ENCODE data around the gene PCDHGB4. TPM values are rescaled to one million over a fixed set of nuclear protein-coding genes. Genes with fewer than 3 reads are reported as not detected.
"Not testable (repeated sequence)": the region's sequence is repeated elsewhere in the genome, so short reads cannot be mapped to it uniquely, and the experiment has no call there.

The PCDHGB4 gene
- 1.7 TPM for polyA plus RNA-seq (ENCODE audit: insufficient read length)

GRCh38 chr5:141387557-141388311, at the start of gene PCDHGB4:
TSS of gene PCDHGB4 (plus strand) at chr5:141387698. CDS start at chr5:141387885, 187 bp downstream.
- not testable (repeated sequence) for DNase-seq (ENCODE audit: low read depth)

GRCh38 chr5:141338538-141339306, 48.8 kb upstream of the PCDHGB4 start, which contains the start of gene PCDHGA2:
TSS of gene PCDHGA2 (plus strand) at chr5:141338760.
- no peak for DNase-seq (ENCODE audit: low read depth)

- not testable (repeated sequence) for DNase-seq (ENCODE audit: low read depth)
Observed at GRCh38 chr5:141340781-141341354, 46.6 kb upstream of the PCDHGB4 start.

GRCh38 chr5:141342773-141343172, 44.7 kb upstream of the PCDHGB4 start:
- DNase-seq (ENCODE audit: low read depth), result no peak

GRCh38 chr5:141343242-141343952, 44.1 kb upstream of the PCDHGB4 start, which contains the start of gene PCDHGA3:
TSS of gene PCDHGA3 (plus strand) at chr5:141343829. CDS start at chr5:141344034, 205 bp downstream.
- no peak for DNase-seq (ENCODE audit: low read depth)

GRCh38 chr5:141343953-141344463, 43.5 kb upstream of the PCDHGB4 start:
- no peak for DNase-seq (ENCODE audit: low read depth)

GRCh38 chr5:141345327-141345726, 42.2 kb upstream of the PCDHGB4 start:
- DNase-seq (ENCODE audit: low read depth), result no peak

GRCh38 chr5:141346017-141346416, 41.5 kb upstream of the PCDHGB4 start:
- not testable (repeated sequence) for DNase-seq (ENCODE audit: low read depth)

GRCh38 chr5:141349917-141350619, 37.4 kb upstream of the PCDHGB4 start, which contains the start of gene PCDHGB1:
TSS of gene PCDHGB1 (plus strand) at chr5:141350099. CDS start at chr5:141350261, 162 bp downstream.
- no peak for DNase-seq (ENCODE audit: low read depth)

- no peak for DNase-seq (ENCODE audit: low read depth)
Observed at GRCh38 chr5:141351591-141351990, 35.9 kb upstream of the PCDHGB4 start.

GRCh38 chr5:141354900-141355469, 32.5 kb upstream of the PCDHGB4 start, which contains the start of gene PCDHGA4:
TSS of gene PCDHGA4 (plus strand) at chr5:141355021. CDS start at chr5:141355108, 87 bp downstream.
- DNase-seq (ENCODE audit: low read depth), result no peak

- no peak for DNase-seq (ENCODE audit: low read depth)
Observed at GRCh38 chr5:141355641-141356040, 31.9 kb upstream of the PCDHGB4 start.

GRCh38 chr5:141356133-141356532, 31.4 kb upstream of the PCDHGB4 start:
- DNase-seq (ENCODE audit: low read depth), result no peak

- DNase-seq (ENCODE audit: low read depth), result no peak
Observed at GRCh38 chr5:141356950-141357349, 30.5 kb upstream of the PCDHGB4 start.

GRCh38 chr5:141359790-141360426, 27.6 kb upstream of the PCDHGB4 start, which contains the start of gene PCDHGB2:
TSS of gene PCDHGB2 (plus strand) at chr5:141359994. CDS start at chr5:141360136, 142 bp downstream.
- no peak for DNase-seq (ENCODE audit: low read depth)

- DNase-seq (ENCODE audit: low read depth), result no peak
Observed at GRCh38 chr5:141360685-141361084, 26.8 kb upstream of the PCDHGB4 start.

- DNase-seq (ENCODE audit: low read depth), result no peak
Observed at GRCh38 chr5:141362719-141363118, 24.8 kb upstream of the PCDHGB4 start.

- DNase-seq (ENCODE audit: low read depth), result no peak
Observed at GRCh38 chr5:141363952-141364660, 23.4 kb upstream of the PCDHGB4 start, which contains the start of gene PCDHGA5. TSS of gene PCDHGA5 (plus strand) at chr5:141364162. CDS start at chr5:141364331, 169 bp downstream.

Data from forelimb muscle (tissue), 1 donor.